ENCODE results near the gene CYB561D1. TPM values are rescaled to one million over a fixed set of nuclear protein-coding genes. Genes with fewer than 3 reads are reported as not detected.
"Not testable (repeated sequence)": the region's sequence is repeated elsewhere in the genome, so short reads cannot be mapped to it uniquely, and the experiment has no call there.

Gene CYB561D1
- total and polyA plus RNA-seq, 8 donors: 6.0 to 14.9 (median 8.2) TPM

DNA sequence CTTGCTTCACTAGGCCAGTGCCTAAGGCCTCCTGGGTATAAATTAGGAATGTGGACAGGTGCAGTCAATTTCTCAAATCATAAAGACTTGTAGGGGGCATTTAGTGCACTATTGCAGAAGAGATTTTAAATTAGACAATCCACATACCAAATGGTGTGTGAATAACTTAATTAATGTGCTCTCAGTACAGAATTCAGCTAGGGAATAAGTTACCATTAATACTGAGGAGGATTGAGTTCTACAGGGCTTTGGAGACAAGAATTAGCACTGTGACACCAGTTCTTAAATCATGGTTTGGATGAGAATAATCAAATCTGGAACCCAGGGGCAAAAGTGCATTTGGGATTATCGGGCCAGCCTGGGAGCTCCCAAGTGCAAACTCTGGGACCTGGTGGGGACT lies 25.8 kb upstream of the CYB561D1 start:
- intact Hi-C loops (cut with DNase I): no loop called here
- peaks cover 27 to 98% of the 10 kb centered on the region in 2 donors for H3K27me3 ChIP-seq
- ATAC-seq: no peak
- no peak for DNase-seq
- peaks cover 3 to 15% of the 10 kb centered on the region in 2 donors for H3K4me1 ChIP-seq
- H3K36me3 ChIP-seq: no peaks in the 10 kb centered on the region
- TF ChIP-seq, protein P1, sequence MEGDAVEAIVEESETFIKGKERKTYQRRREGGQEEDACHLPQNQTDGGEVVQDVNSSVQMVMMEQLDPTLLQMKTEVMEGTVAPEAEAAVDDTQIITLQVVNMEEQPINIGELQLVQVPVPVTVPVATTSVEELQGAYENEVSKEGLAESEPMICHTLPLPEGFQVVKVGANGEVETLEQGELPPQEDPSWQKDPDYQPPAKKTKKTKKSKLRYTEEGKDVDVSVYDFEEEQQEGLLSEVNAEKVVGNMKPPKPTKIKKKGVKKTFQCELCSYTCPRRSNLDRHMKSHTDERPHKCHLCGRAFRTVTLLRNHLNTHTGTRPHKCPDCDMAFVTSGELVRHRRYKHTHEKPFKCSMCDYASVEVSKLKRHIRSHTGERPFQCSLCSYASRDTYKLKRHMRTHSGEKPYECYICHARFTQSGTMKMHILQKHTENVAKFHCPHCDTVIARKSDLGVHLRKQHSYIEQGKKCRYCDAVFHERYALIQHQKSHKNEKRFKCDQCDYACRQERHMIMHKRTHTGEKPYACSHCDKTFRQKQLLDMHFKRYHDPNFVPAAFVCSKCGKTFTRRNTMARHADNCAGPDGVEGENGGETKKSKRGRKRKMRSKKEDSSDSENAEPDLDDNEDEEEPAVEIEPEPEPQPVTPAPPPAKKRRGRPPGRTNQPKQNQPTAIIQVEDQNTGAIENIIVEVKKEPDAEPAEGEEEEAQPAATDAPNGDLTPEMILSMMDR (IDR thresholded peaks at IDR 0.05): no peak
- no peaks in the 10 kb centered on the region for H3K9me3 ChIP-seq
- H3K27ac ChIP-seq: no peak overlapping the region
- H3K4me3 ChIP-seq: no peak overlapping the region

DNA sequence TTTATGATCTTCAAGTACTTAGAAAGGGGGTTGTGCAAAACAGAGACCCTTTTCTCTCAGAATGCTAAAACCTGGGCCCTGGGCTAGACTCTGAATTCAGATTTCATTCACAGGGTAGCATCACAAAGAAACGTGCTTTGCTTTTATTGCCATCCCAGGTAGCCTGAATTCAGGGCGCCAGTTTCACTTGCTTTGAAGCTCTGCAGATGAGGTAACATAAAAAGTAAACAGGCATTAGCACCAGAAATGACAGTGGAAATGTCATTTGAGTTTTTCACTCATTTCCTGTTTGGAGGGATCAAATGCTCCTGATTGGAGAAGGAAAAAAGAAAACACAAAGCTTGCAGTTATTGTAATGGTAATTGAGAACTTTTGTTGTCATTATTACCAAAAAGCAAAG lies 25.0 kb upstream of the CYB561D1 start:
- TF ChIP-seq, protein P1 (IDR thresholded peaks at IDR 0.05): no peak
- no peaks in the 10 kb centered on the region for H3K9me3 ChIP-seq
- intact Hi-C loops (cut with DNase I): no loop called here
- no peak overlapping the region for H3K4me3 ChIP-seq
- H3K27me3 ChIP-seq: peaks cover 22 to 94% of the 10 kb centered on the region in 2 donors
- DNase-seq (no peak), ATAC-seq (no peak)
- H3K36me3 ChIP-seq: no peaks in the 10 kb centered on the region
- no peak overlapping the region for H3K27ac ChIP-seq
- H3K4me1 ChIP-seq: peaks cover 3 to 15% of the 10 kb centered on the region in 2 donors

DNA sequence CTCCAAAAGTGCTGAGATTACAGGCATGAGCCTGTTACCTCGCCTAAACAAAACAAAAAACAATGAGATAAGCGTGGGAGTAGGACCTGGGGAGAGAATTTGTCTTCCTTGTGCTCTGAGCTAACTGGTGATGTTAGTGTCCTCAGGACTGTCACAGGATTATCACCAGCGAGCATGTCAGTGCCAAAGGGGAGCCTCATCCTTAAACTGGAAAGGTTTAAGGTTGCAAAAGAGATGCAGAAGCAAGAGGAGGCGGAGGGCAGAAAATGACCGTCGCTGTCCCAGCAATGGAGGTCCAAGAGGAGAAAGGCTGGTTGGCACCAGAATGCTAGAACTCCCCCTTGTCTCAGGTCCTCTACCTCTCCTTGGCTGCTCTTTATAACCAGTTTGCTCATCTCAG lies 23.6 kb upstream of the CYB561D1 start:
- Histone ChIP-seq H3K27me3 (peaks cover 12 to 81% of the 10 kb centered on the region in 2 donors), H3K4me3 (no peak overlapping the region), H3K27ac (no peak overlapping the region), H3K36me3 (no peaks in the 10 kb centered on the region), H3K9me3 (no peaks in the 10 kb centered on the region), H3K4me1 (peaks cover 3 to 15% of the 10 kb centered on the region in 2 donors)
- TF ChIP-seq, protein P1 (IDR thresholded peaks at IDR 0.05): no peak
- DNase-seq (no peak), ATAC-seq (no peak)
- intact Hi-C loops (cut with DNase I): no loop called here

- H3K27ac ChIP-seq: no peak overlapping the region
- intact Hi-C loops (cut with DNase I): no loop called here
- no peaks in the 10 kb centered on the region for H3K9me3 ChIP-seq
- H3K36me3 ChIP-seq: no peaks in the 10 kb centered on the region
- H3K4me1 ChIP-seq: no peaks in the 10 kb centered on the region
- peaks cover 0 to 63% of the 10 kb centered on the region in 2 donors for H3K27me3 ChIP-seq
- DNase-seq (no peak), ATAC-seq (no peak)
- TF ChIP-seq, protein P1 (IDR thresholded peaks at IDR 0.05): no peak
- no peak overlapping the region for H3K4me3 ChIP-seq
Measured at GRCh38 chr1:109472779-109473178, 21.1 kb upstream of the CYB561D1 start.

- ATAC-seq; H3K27ac ChIP-seq; H3K36me3 ChIP-seq; DNase-seq; intact Hi-C loops (cut with DNase I); H3K9me3 ChIP-seq; H3K4me3 ChIP-seq; H3K4me1 ChIP-seq: not testable (repeated sequence)
- H3K27me3 ChIP-seq: peaks cover 0 to 56% of the 10 kb centered on the region in 2 donors
Measured at GRCh38 chr1:109473284-109474057, 20.4 kb upstream of the CYB561D1 start.
